B cell (primary cell): ENCODE results near the gene PPP1R2. TPM values are rescaled to one million over a fixed set of nuclear protein-coding genes. Genes with fewer than 3 reads are reported as not detected.
A peak's percentile ranks its signal among the peaks of the same experiment; 100 is the strongest.

Experiments used
- ATAC-seq: fragments of 200-7000 bp; cut with Tn5 transposase; one replicate; pipeline ENCODE4 v1.10.0; 2021; ENCODE audit warnings: low read depth, mild to moderate bottlenecking, moderate number of reproducible peaks, moderate library complexity
- CTCF ChIA-PET: fragments of 350-600 bp; sonication (Branson Sonifier 250); formaldehyde crosslinking; loops from one replicate; lab custom pipeline; 2021; ENCODE audit warnings: antibody characterized with exemption, inconsistent platforms; lab: Charles Lee
- POLR2A ChIA-PET: fragments of 350-600 bp; sonication (Branson Sonifier 250); formaldehyde crosslinking; loops from one replicate; lab custom pipeline; 2021; ENCODE audit warnings: antibody characterized with exemption; lab: Charles Lee
- DNase-seq: peaks from one replicate; pipeline ENCODE4 v3.0.0; 2013
- H2AFZ ChIP-seq: 2 replicates; pipeline ENCODE4 v1.6.1; 2012; ENCODE audit warnings: mild to moderate bottlenecking, low read depth, low read length; ENCODE audit not compliant: insufficient read depth, poor library complexity, severe bottlenecking
- H3K27ac ChIP-seq, 2 donors: 1 replicate in 1 of 2; 2 replicates in 1 of 2; pipeline ENCODE4 v1.5.1; 2012 to 2013; ENCODE audit warnings: low read length in 2 of 2, mild to moderate bottlenecking in 2 of 2, moderate library complexity in 1 of 2
- H3K27me3 ChIP-seq, 4 experiments: fragments of 200-600 bp in 1 of 4; sonication (generic) in 1 of 4; replicated peaks in 1 of 4; 1 replicate in 2 of 4; 2 replicates in 2 of 4; pipeline versions ENCODE4 v1.6.1 to v1.7.0; 2013 to 2016; ENCODE audit warnings: low read length in 3 of 4, mild to moderate bottlenecking in 2 of 4, mixed read lengths in 1 of 4, moderate library complexity in 1 of 4; ENCODE audit not compliant: insufficient read depth in 4 of 4, control insufficient read depth in 3 of 4; ENCODE audit errors: control extremely low read depth in 1 of 4
- H3K36me3 ChIP-seq, 2 experiments: replicated peaks in 1 of 2; 1 replicate in 1 of 2; 2 replicates in 1 of 2; pipeline versions ENCODE4 v1.6.1 to v1.7.1; 2013; ENCODE audit warnings: low read length in 1 of 2; ENCODE audit not compliant: insufficient read depth in 2 of 2, control insufficient read depth in 1 of 2; ENCODE audit errors: control extremely low read depth in 1 of 2, extremely low read depth in 1 of 2
- H3K4me1 ChIP-seq, 2 donors: fragments of 200-600 bp in 1 of 2; sonication (generic) in 1 of 2; 1 replicate in 1 of 2; 2 replicates in 1 of 2; pipeline versions ENCODE4 v1.5.1 to v1.6.1; 2013 to 2017; ENCODE audit warnings: low read length in 2 of 2; ENCODE audit not compliant: control insufficient read depth in 2 of 2, insufficient read depth in 2 of 2
- H3K4me2 ChIP-seq: replicated peaks from 2 replicates; pipeline ENCODE3; 2012; ENCODE audit warnings: mild to moderate bottlenecking, low read depth, low read length; ENCODE audit not compliant: poor library complexity, severe bottlenecking
- H3K4me3 ChIP-seq, 5 experiments: fragments of 200-600 bp in 1 of 5; sonication (generic) in 1 of 5; 1 replicate in 3 of 5; 2 replicates in 2 of 5; pipeline versions ENCODE4 v1.5.1 to v1.7.0; 2011 to 2016; ENCODE audit warnings: low read length in 4 of 5, mild to moderate bottlenecking in 4 of 5, low read depth in 2 of 5, control low read depth in 1 of 5, moderate library complexity in 1 of 5; ENCODE audit not compliant: insufficient read depth in 1 of 5; ENCODE audit errors: control extremely low read depth in 1 of 5, extremely low read depth in 1 of 5
- H3K79me2 ChIP-seq: fragments of 200-600 bp; sonication (generic); one replicate; pipeline ENCODE4 v1.6.0; 2016; ENCODE audit warnings: low read length; ENCODE audit not compliant: control insufficient read depth, insufficient read depth
- H3K9ac ChIP-seq: fragments of 200-600 bp; sonication (generic); 2 replicates; pipeline ENCODE4 v1.6.1; 2017; ENCODE audit warnings: mild to moderate bottlenecking, low read length, moderate library complexity
- H3K9me3 ChIP-seq, 3 donors: one replicate each; pipeline versions ENCODE4 v1.6.1 to v1.7.1; 2013; ENCODE audit warnings: low read length in 2 of 3; ENCODE audit not compliant: control insufficient read depth in 2 of 3, insufficient read depth in 1 of 3; ENCODE audit errors: control extremely low read depth in 1 of 3
- H4K20me1 ChIP-seq: 2 replicates; pipeline ENCODE4 v1.6.0; 2012; ENCODE audit warnings: mild to moderate bottlenecking, low read length; ENCODE audit not compliant: insufficient read depth, control insufficient read depth, poor library complexity, severe bottlenecking
- H3K27ac Mint-ChIP-seq: one replicate; pipeline ENCODE4 v1.8.0; 2021; ENCODE audit warnings: mixed read lengths
- H3K27me3 Mint-ChIP-seq: one replicate; pipeline ENCODE4 v1.8.0; 2021; ENCODE audit warnings: mixed read lengths
- H3K4me1 Mint-ChIP-seq: one replicate; pipeline ENCODE4 v1.8.0; 2021; ENCODE audit warnings: mixed read lengths
- H3K4me3 Mint-ChIP-seq: one replicate; pipeline ENCODE4 v1.8.0; 2021; ENCODE audit warnings: mixed read lengths
- H3K9me3 Mint-ChIP-seq: one replicate; pipeline ENCODE4 v1.8.0; 2022; ENCODE audit warnings: mixed read lengths; ENCODE audit not compliant: insufficient read depth
- CTCF ChIP-seq: fragments of 200-600 bp; IDR thresholded peaks from one replicate; pipeline ENCODE4 v1.8.0; 2022; ENCODE audit warnings: antibody characterized with exemption, mild to moderate bottlenecking
- EZH2 ChIP-seq: IDR thresholded peaks from 2 replicates; pipeline ENCODE4 v1.6.1; 2012; ENCODE audit warnings: borderline replicate concordance, low read depth, mild to moderate bottlenecking, moderate library complexity, low read length; ENCODE audit not compliant: insufficient read depth, poor library complexity, severe bottlenecking
- WGBS: methylation state at CpG from one replicate; pipeline ENCODE4 v1.1.5; 2013; ENCODE audit warnings: missing lambda C conversion rate; ENCODE audit not compliant: insufficient coverage; 5-methylcytosine and 5-hydroxymethylcytosine counted together
- intact Hi-C: fragments of 100-400 bp; cut with micrococcal nuclease; formaldehyde crosslinking; loops from one replicate; pipeline ENCODE4 v1.10.0; 2022
- polyA plus RNA-seq: library from polyadenylated mRNA; depleted of rRNA; stranded (reverse); fragments of >200 nt; gene quantifications from 2 replicates; pipeline ENCODE4 v1.2.3, GENCODE V29; 2012
- total RNA-seq, 2 donors: library from RNA; stranded (reverse); fragments of 120-200 nt in 1 of 2; gene quantifications; 1 replicate in 1 of 2; 2 replicates in 1 of 2; pipeline versions ENCODE4 v1.2.3 to v1.2.4, GENCODE V29; 2013 to 2022

PPP1R2 gene
- total and polyA plus RNA-seq, 2 donors (not counting 1 experiment from before 2014, with no cell fraction given), result 39.1 to 73.8 TPM

DNA sequence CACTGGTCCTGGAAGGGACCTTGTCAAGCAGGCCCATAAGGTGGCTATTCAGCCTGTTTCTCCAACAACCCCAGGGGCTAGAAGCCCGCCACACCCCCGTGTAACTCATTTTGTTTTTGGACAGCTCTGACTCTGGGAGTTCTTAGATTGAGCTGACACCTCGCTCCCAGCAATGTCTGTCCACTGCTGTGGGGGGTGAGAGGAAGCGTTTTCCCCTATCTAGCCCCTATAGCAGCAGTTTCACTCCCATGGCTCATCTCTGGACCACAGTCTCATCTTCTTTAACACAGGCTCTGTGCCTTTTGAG, 1.1 kb upstream of the PPP1R2 start:
- Histone ChIP-seq H3K4me1 (peaks cover 52 to 64% of the 10 kb centered on the region in 2 donors), H3K27ac (no peak overlapping the region), H3K79me2 (peaks cover 43% of the 10 kb centered on the region), H3K9ac (no peak overlapping the region), H4K20me1 (peaks cover 28% of the 10 kb centered on the region), H3K4me2 (peak overlapping the region; percentile 80), H2AFZ (no peak overlapping the region), H3K27me3 (no peaks in the 10 kb centered on the region), H3K4me3 (no peak overlapping the region), H3K36me3 (no peaks in the 10 kb centered on the region), H3K9me3 (no peaks in the 10 kb centered on the region)
- peaks cover 78% of the 10 kb centered on the region for H3K4me1 Mint-ChIP-seq
- intact Hi-C loops, result loop anchor here (5.0 kb wide), 2 partner anchors 857 to 872 kb away; partner anchors contain the start of genes FAM43A and LSG1
- POLR2A ChIA-PET, result no interaction called here
- no peaks in the 10 kb centered on the region for H3K27me3 Mint-ChIP-seq
- H3K9me3 Mint-ChIP-seq, result no peaks in the 10 kb centered on the region
- peak overlapping the region; percentile 97 for H3K4me3 Mint-ChIP-seq
- ATAC-seq (no peak), DNase-seq (no peak)
- CTCF ChIA-PET, result interaction anchor here (1.3 to 5.3 kb wide), 3 partner anchors 24 to 910 kb away, joined by 3 to 30 read pairs (median 4); partner anchors contain the start of gene XXYLT1
- peak overlapping the region; percentile 79 for H3K27ac Mint-ChIP-seq
- no peak for TF ChIP-seq CTCF
- TF ChIP-seq EZH2, result no peak
- whole genome bisulfite sequencing, result no CpG with 5 or more reads among the region's 4 CpGs

- peak overlapping the region; percentile 61 to 95 (median 93) for H3K4me3 ChIP-seq
- intact Hi-C loops, result loop anchor here (1.0 to 5.0 kb wide), 5 partner anchors 100 to 1057 kb away; partner anchors contain the start of genes ACAP2, ATP13A3, FAM43A and LSG1
Measured at GRCh38 chr3:195543500-195544229, 540 bp upstream of the PPP1R2 start.

More at GRCh38 chr3:195543500-195544229, 540 bp upstream of the PPP1R2 start:
- CTCF ChIA-PET, result interaction anchor here (0.7 to 5.3 kb wide), 6 partner anchors 9 to 910 kb away, joined by 3 to 30 read pairs (median 4); partner anchors contain the start of gene XXYLT1
- Mint-ChIP-seq H3K4me3 (peak overlapping the region; percentile 97), H3K27ac (peak overlapping the region; percentile 96), H3K9me3 (no peaks in the 10 kb centered on the region), H3K27me3 (no peaks in the 10 kb centered on the region), H3K4me1 (peaks cover 79% of the 10 kb centered on the region)
- peak overlapping the region; percentile 97 for H3K9ac ChIP-seq
- H3K9me3 ChIP-seq, result no peaks in the 10 kb centered on the region
- peaks cover 53 to 63% of the 10 kb centered on the region in 2 donors for H3K4me1 ChIP-seq
- peaks cover 33% of the 10 kb centered on the region for H4K20me1 ChIP-seq
- no peak for ATAC-seq
- peaks cover 48% of the 10 kb centered on the region for H3K79me2 ChIP-seq
- WGBS, result 26% methylated on average over 31 of the region's 38 CpGs
- no peaks in the 10 kb centered on the region for H3K36me3 ChIP-seq
- H3K4me2 ChIP-seq, result peak overlapping the region; percentile 80
- TF ChIP-seq CTCF (no peak), EZH2 (no peak)
- DNase-seq, result no peak
- peak overlapping the region; percentile 96 to 98 for H3K27ac ChIP-seq
- H2AFZ ChIP-seq, result peak overlapping the region; percentile 78
- H3K27me3 ChIP-seq, result no peaks in the 10 kb centered on the region
- POLR2A ChIA-PET, result interaction anchor here (0.6 to 2.0 kb wide), 5 partner anchors 101 to 1054 kb away, joined by 3 to 19 read pairs (median 4); partner anchors contain the start of gene ACAP2
